ENCODE measurements around the gene TRIM27. TPM values are rescaled to one million over a fixed set of nuclear protein-coding genes. Genes with fewer than 3 reads are reported as not detected.

TRIM27 gene
- total and polyA plus RNA-seq, 10 of the 15 experiments (the other 5 are each of a cell fraction or from before 2014, with no cell fraction given): 18.5 to 74.7 (median 58.0) TPM

DNA sequence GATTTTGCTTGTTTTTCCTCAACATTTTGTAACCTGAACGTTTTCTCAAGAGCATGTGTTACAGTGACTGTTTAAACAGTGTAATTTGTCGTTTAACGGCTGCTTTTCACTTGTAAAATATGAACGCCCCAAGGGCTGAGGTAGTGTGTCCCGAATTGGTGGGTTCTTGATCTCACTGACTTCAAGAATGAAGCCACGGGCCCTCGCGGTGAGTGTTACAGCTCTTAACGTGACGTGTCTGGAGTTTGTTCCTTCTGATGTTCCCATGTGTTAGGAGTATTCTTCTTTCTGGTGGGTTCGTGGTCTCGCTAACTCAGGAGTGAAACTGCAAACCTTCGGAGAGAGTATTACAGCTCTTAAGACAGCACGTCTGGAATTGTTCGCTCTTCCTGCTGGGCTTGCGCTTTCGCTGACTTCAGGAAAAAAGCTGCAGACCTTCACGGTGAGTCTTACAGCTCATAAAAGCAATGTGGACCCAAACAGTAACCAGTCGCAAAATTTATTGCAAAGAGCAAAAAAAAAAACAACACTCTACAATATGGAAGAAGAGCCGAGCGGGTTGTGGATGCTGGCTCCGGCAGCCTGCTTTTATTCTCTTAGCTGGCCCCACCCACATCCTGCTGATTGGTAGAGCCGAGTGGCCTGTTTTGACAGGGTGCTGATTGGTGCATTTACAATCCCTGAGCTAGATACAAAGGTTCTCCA, 25.1 kb upstream of the TRIM27 start:
- no peaks in the 10 kb centered on the region for H3K79me2 ChIP-seq (ENCODE audit: control insufficient read depth, insufficient read depth, low read length)
- TF ChIP-seq SMC3 (IDR thresholded peaks at IDR 0.05; ENCODE audit: borderline replicate concordance, low read length) (no peak), NFYB (IDR thresholded peaks at IDR 0.05; ENCODE audit: insufficient read depth, low read depth, low read length) (0 out of 2 replicates have a peak, but pooled peaks have one; percentile 42)
- no peak for ATAC-seq
- H3K4me3 ChIP-seq: no peak overlapping the region
- H3K36me3 ChIP-seq (ENCODE audit: control insufficient read depth in 2 of 2, insufficient read depth in 2 of 2, low read length in 1 of 2): no peaks in the 10 kb centered on the region
- no peaks in the 10 kb centered on the region for H4K20me1 ChIP-seq (ENCODE audit: control insufficient read depth, insufficient read depth)
- BruUV-seq (replicated peaks): no TSS peak
- RAD21 ChIA-PET (ENCODE audit: unreplicated experiment): interaction anchor here (1.0 kb wide), 1 partner anchor 25 kb away, joined by 3 read pairs; the partner anchor contains the start of gene TRIM27
- no peak overlapping the region for H2AFZ ChIP-seq (ENCODE audit: control insufficient read depth, low read depth, low read length)
- no peak overlapping the region for H3K27ac ChIP-seq (ENCODE audit: control insufficient read depth, insufficient read depth)
- no peaks in the 10 kb centered on the region; the same call in 1 of the 2 replicates for H3K4me1 ChIP-seq (ENCODE audit: control insufficient read depth, insufficient read depth, low read length)
- CTCF ChIA-PET: no interaction called here
- SMC1A ChIA-PET (ENCODE audit: uncharacterized antibody, unreplicated experiment): no interaction called here
- H3K9me3 ChIP-seq (replicated peaks; ENCODE audit: control insufficient read depth, insufficient read depth, low read length): no peaks in the 10 kb centered on the region
- in situ Hi-C loops (cut with MboI) (no loop called here), intact Hi-C loops (cut with micrococcal nuclease; ENCODE audit: unreplicated experiment) (loop anchor here (10.0 kb wide), 2 partner anchors 554 to 734 kb away; partner anchors contain the start of gene ZSCAN12)
- no peak for FAIRE-seq
- H3K4me2 ChIP-seq (ENCODE audit: control insufficient read depth, insufficient read depth): no peak overlapping the region
- no peak for DNase-seq (ENCODE audit: low read depth, low spot score)
- no peak overlapping the region for H3K9ac ChIP-seq (ENCODE audit: control insufficient read depth, insufficient read depth, low read length)
- no peaks in the 10 kb centered on the region for H3K27me3 ChIP-seq (replicated peaks in 1 of 2; ENCODE audit: control insufficient read depth in 2 of 2, insufficient read depth in 2 of 2, low read length in 1 of 2)
- POLR2A ChIA-PET: interaction anchor here (0.7 kb wide), 1 partner anchor 764 kb away, joined by 4 read pairs; no protein-coding TSS in a partner anchor
- 75% methylated on average over 23 of the region's 23 CpGs for WGBS (ENCODE audit: insufficient coverage, insufficient replicate concordance, low lambda C conversion rate, missing lambda C conversion rate)

GRCh38 chr6:28947831-28948270, 24.1 kb upstream of the TRIM27 start:
- ATAC-seq (no peak), FAIRE-seq (no peak), DNase-seq (ENCODE audit: low read depth, low spot score) (no peak)
- in situ Hi-C loops (cut with MboI): no loop called here
- Histone ChIP-seq H3K9ac (ENCODE audit: control insufficient read depth, insufficient read depth, low read length) (no peak overlapping the region), H3K4me1 (ENCODE audit: control insufficient read depth, insufficient read depth, low read length) (no peaks in the 10 kb centered on the region; the same call in 1 of the 2 replicates), H3K4me3 (no peak overlapping the region), H3K27ac (ENCODE audit: control insufficient read depth, insufficient read depth) (no peak overlapping the region), H3K4me2 (ENCODE audit: control insufficient read depth, insufficient read depth) (no peak overlapping the region), H3K27me3 (replicated peaks in 1 of 2; ENCODE audit: control insufficient read depth in 2 of 2, insufficient read depth in 2 of 2, low read length in 1 of 2) (no peaks in the 10 kb centered on the region), H3K9me3 (replicated peaks; ENCODE audit: control insufficient read depth, insufficient read depth, low read length) (no peaks in the 10 kb centered on the region), H3K79me2 (ENCODE audit: control insufficient read depth, insufficient read depth, low read length) (no peaks in the 10 kb centered on the region), H2AFZ (ENCODE audit: control insufficient read depth, low read depth, low read length) (no peak overlapping the region), H3K36me3 (ENCODE audit: control insufficient read depth in 2 of 2, insufficient read depth in 2 of 2, low read length in 1 of 2) (no peaks in the 10 kb centered on the region), H4K20me1 (ENCODE audit: control insufficient read depth, insufficient read depth) (no peaks in the 10 kb centered on the region)
- intact Hi-C loops (cut with micrococcal nuclease; ENCODE audit: unreplicated experiment): loop anchor here (10.0 kb wide), 2 partner anchors 553 to 733 kb away; partner anchors contain the start of gene ZSCAN12
- ChIA-PET POLR2A (no interaction called here), SMC1A (ENCODE audit: uncharacterized antibody, unreplicated experiment) (no interaction called here), CTCF (interaction anchor here (1.0 kb wide), 1 partner anchor 702 kb away, joined by 3 read pairs; no protein-coding TSS in a partner anchor), RAD21 (ENCODE audit: unreplicated experiment) (interaction anchor here (0.7 kb wide), 1 partner anchor 301 kb away, joined by 3 read pairs; no protein-coding TSS in a partner anchor)
- WGBS (ENCODE audit: insufficient coverage, insufficient replicate concordance, low lambda C conversion rate, missing lambda C conversion rate): 0% methylated on average over 1 of the region's 1 CpG
- TF ChIP-seq PAX5 (IDR thresholded peaks at IDR 0.05; ENCODE audit: borderline replicate concordance, low read depth, low read length) (no peak), SUPT20H (IDR thresholded peaks at IDR 0.05; ENCODE audit: borderline replicate concordance, control insufficient read depth, low read depth, low read length) (no peak), TAF1 (IDR thresholded peaks at IDR 0.05; ENCODE audit: borderline replicate concordance, low read depth, low read length) (no peak)
- no TSS peak for BruUV-seq (replicated peaks)
